ENCODE data around the gene LILRA2. TPM values are rescaled to one million over a fixed set of nuclear protein-coding genes. Genes with fewer than 3 reads are reported as not detected.

The LILRA2 gene
- total RNA-seq, 1 experiment from 2014 or later, result not detected

DNA sequence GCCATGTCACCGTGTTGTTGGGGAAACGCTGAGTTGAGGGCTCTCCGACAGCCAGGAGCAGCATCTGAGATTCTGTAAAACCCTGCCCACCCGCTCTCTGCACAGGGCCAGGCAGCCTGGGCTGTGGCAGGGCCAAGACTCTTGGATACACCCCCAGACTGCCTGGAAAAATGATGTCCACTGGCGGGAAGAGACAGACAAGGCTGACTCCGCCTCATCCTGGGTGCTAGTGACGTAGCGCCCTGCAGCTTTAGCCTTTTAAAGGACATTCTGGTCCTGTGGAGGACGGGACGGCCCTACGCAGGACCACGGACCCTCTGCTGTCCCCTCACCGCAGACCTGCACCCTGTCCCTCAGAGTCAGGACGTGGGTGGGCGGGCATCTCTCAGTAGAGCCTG, 20.7 kb upstream of the LILRA2 start:
- Histone ChIP-seq H3K4me1 (ENCODE audit: insufficient read depth, low read length) (no peaks in the 10 kb centered on the region), H3K79me2 (ENCODE audit: insufficient read depth, low read length) (no peaks in the 10 kb centered on the region), H3K27me3 (ENCODE audit: insufficient read depth, low read length) (no peaks in the 10 kb centered on the region), H3K23ac (ENCODE audit: insufficient read length, low read depth, low read length) (no peak overlapping the region), H4K91ac (ENCODE audit: insufficient read length, low read depth, low read length) (no peak overlapping the region), H3T11ph (ENCODE audit: low read length) (no peak overlapping the region), H4K20me1 (ENCODE audit: control insufficient read depth, insufficient read depth, insufficient read length) (no peaks in the 10 kb centered on the region), H3K18ac (ENCODE audit: insufficient read length, low read depth, low read length) (no peak overlapping the region), H3K9me3 (ENCODE audit: control insufficient read depth, low read depth, low read length) (peaks cover 79% of the 10 kb centered on the region), H3K23me2 (ENCODE audit: insufficient read length, low read depth, low read length, poor library complexity, severe bottlenecking) (no peaks in the 10 kb centered on the region), H2BK12ac (ENCODE audit: insufficient read length, low read depth, low read length) (no peak overlapping the region), H3K79me1 (ENCODE audit: insufficient read depth, low read depth, low read length, poor library complexity, severe bottlenecking) (no peaks in the 10 kb centered on the region), H3K9ac (ENCODE audit: extremely low read depth, insufficient read length, low read length) (no peak overlapping the region), H3K14ac (ENCODE audit: insufficient read depth, low read length) (no peak overlapping the region), H3K4me2 (ENCODE audit: insufficient read depth, insufficient read length, low read length) (no peak overlapping the region), H2BK5ac (ENCODE audit: insufficient read length, low read length) (no peak overlapping the region), H2AFZ (ENCODE audit: low read length) (no peak overlapping the region), H3K4ac (ENCODE audit: low read depth, low read length) (no peak overlapping the region), H4K5ac (ENCODE audit: insufficient read length, low read depth, low read length) (no peak overlapping the region), H3K27ac (ENCODE audit: insufficient read length, low read depth, low read length) (no peak overlapping the region), H4K8ac (replicated peaks; ENCODE audit: insufficient read length, low read depth, low read length) (no peak overlapping the region), H2BK15ac (ENCODE audit: low read depth, low read length) (no peak overlapping the region), H3K56ac (ENCODE audit: insufficient read length, low read depth, low read length) (no peak overlapping the region), H2BK20ac (ENCODE audit: low read depth, low read length, poor library complexity, severe bottlenecking) (no peak overlapping the region), H2AK5ac (ENCODE audit: insufficient read length, low read length) (no peak overlapping the region), H2BK120ac (ENCODE audit: low read depth, low read length, poor library complexity, severe bottlenecking) (no peak overlapping the region)
- Mint-ChIP-seq H3K4me3 (no peak overlapping the region), H3K27me3 (ENCODE audit: low read depth) (peaks cover 2% of the 10 kb centered on the region; the same call in 1 of the 2 replicates), H3K36me3 (ENCODE audit: insufficient read depth in 1 of 3, low read depth in 3 of 3) (peaks cover 11 to 26% (median 18%) of the 10 kb centered on the region in 3 experiments), H3K4me1 (no peaks in the 10 kb centered on the region), H3K27ac (no peak overlapping the region; a peak in 1 of 7 replicates), H3K9me3 (peaks cover 82 to 89% of the 10 kb centered on the region in 2 experiments)
- no peak for DNase-seq
- WGBS (ENCODE audit: extremely low coverage, insufficient read length, low lambda C conversion rate), result no CpG with 5 or more reads among the region's 15 CpGs
- TF ChIP-seq, protein P1, sequence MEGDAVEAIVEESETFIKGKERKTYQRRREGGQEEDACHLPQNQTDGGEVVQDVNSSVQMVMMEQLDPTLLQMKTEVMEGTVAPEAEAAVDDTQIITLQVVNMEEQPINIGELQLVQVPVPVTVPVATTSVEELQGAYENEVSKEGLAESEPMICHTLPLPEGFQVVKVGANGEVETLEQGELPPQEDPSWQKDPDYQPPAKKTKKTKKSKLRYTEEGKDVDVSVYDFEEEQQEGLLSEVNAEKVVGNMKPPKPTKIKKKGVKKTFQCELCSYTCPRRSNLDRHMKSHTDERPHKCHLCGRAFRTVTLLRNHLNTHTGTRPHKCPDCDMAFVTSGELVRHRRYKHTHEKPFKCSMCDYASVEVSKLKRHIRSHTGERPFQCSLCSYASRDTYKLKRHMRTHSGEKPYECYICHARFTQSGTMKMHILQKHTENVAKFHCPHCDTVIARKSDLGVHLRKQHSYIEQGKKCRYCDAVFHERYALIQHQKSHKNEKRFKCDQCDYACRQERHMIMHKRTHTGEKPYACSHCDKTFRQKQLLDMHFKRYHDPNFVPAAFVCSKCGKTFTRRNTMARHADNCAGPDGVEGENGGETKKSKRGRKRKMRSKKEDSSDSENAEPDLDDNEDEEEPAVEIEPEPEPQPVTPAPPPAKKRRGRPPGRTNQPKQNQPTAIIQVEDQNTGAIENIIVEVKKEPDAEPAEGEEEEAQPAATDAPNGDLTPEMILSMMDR (conservative IDR thresholded peaks at IDR 0.05), result no peak
